NB4 (cell line): ENCODE results near the gene OLFM1.

Experiments
- MAX ChIP-seq: IDR thresholded peaks from 2 replicates; pipeline ENCODE4 v1.6.1; 2011; ENCODE audit warnings: low read depth, low read length
- POLR2A ChIP-seq: IDR thresholded peaks from 2 replicates; pipeline ENCODE4 v1.6.1; 2011; ENCODE audit warnings: mild to moderate bottlenecking; ENCODE audit not compliant: insufficient read length; ENCODE audit errors: extremely low read depth
- TF ChIP-seq, protein P1 (sequence below): IDR thresholded peaks from one replicate; pipeline ENCODE4 v1.5.1; 2012; ENCODE audit warnings: low read depth, low read length

GRCh38 chr9:135081264-135081660, 6.2 kb upstream of the OLFM1 start:
- TF ChIP-seq, protein P1, sequence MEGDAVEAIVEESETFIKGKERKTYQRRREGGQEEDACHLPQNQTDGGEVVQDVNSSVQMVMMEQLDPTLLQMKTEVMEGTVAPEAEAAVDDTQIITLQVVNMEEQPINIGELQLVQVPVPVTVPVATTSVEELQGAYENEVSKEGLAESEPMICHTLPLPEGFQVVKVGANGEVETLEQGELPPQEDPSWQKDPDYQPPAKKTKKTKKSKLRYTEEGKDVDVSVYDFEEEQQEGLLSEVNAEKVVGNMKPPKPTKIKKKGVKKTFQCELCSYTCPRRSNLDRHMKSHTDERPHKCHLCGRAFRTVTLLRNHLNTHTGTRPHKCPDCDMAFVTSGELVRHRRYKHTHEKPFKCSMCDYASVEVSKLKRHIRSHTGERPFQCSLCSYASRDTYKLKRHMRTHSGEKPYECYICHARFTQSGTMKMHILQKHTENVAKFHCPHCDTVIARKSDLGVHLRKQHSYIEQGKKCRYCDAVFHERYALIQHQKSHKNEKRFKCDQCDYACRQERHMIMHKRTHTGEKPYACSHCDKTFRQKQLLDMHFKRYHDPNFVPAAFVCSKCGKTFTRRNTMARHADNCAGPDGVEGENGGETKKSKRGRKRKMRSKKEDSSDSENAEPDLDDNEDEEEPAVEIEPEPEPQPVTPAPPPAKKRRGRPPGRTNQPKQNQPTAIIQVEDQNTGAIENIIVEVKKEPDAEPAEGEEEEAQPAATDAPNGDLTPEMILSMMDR, result no peak
- TF ChIP-seq POLR2A, result no peak
- no peak for TF ChIP-seq MAX
